ENCODE data around the gene B3GAT3. TPM values are rescaled to one million over a fixed set of nuclear protein-coding genes. Genes with fewer than 3 reads are reported as not detected.

B3GAT3 gene
- total RNA-seq, 2 donors from 2014 or later, result 38.6 to 53.9 TPM

- TF ChIP-seq, protein P1, sequence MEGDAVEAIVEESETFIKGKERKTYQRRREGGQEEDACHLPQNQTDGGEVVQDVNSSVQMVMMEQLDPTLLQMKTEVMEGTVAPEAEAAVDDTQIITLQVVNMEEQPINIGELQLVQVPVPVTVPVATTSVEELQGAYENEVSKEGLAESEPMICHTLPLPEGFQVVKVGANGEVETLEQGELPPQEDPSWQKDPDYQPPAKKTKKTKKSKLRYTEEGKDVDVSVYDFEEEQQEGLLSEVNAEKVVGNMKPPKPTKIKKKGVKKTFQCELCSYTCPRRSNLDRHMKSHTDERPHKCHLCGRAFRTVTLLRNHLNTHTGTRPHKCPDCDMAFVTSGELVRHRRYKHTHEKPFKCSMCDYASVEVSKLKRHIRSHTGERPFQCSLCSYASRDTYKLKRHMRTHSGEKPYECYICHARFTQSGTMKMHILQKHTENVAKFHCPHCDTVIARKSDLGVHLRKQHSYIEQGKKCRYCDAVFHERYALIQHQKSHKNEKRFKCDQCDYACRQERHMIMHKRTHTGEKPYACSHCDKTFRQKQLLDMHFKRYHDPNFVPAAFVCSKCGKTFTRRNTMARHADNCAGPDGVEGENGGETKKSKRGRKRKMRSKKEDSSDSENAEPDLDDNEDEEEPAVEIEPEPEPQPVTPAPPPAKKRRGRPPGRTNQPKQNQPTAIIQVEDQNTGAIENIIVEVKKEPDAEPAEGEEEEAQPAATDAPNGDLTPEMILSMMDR (conservative IDR thresholded peaks at IDR 0.05), result no peak
- no peaks in the 10 kb centered on the region for H3K9me3 ChIP-seq (ENCODE audit: control insufficient read depth, low read length)
- H3K27ac ChIP-seq (ENCODE audit: low read depth, low read length), result no peak overlapping the region
- H3K4me1 ChIP-seq (ENCODE audit: control insufficient read depth, insufficient read depth, low read length), result no peaks in the 10 kb centered on the region
- no peak overlapping the region for H3K9ac ChIP-seq (ENCODE audit: extremely low read depth, low read length, poor library complexity, severe bottlenecking)
- no peak overlapping the region for H3K4me3 ChIP-seq (ENCODE audit: low read length)
- peaks cover 52% of the 10 kb centered on the region for H3K36me3 ChIP-seq (ENCODE audit: control insufficient read depth, insufficient read depth, low read length)
- H3K4me3 Mint-ChIP-seq, result peak overlapping the region; percentile 96
- no peaks in the 10 kb centered on the region for H3K27me3 ChIP-seq (ENCODE audit: control insufficient read depth, insufficient read depth, low read length, poor library complexity, severe bottlenecking)
- H3K27ac Mint-ChIP-seq, result no peak overlapping the region
- no peak for DNase-seq
- 90 to 96% methylated on average over 8 of the region's 8 CpGs for WGBS, 2 experiments (ENCODE audit: insufficient coverage in 1 of 2, insufficient read length in 1 of 2)
- H3K9me3 Mint-ChIP-seq, result no peaks in the 10 kb centered on the region
- peaks cover 4% of the 10 kb centered on the region for H3K4me1 Mint-ChIP-seq
- H3K27me3 Mint-ChIP-seq (ENCODE audit: insufficient read depth), result no peaks in the 10 kb centered on the region
- H3K36me3 Mint-ChIP-seq (ENCODE audit: low read depth), result peaks cover 42% of the 10 kb centered on the region
Observed at GRCh38 chr11:62644220-62644619, 22.4 kb upstream of the B3GAT3 start.

DNA sequence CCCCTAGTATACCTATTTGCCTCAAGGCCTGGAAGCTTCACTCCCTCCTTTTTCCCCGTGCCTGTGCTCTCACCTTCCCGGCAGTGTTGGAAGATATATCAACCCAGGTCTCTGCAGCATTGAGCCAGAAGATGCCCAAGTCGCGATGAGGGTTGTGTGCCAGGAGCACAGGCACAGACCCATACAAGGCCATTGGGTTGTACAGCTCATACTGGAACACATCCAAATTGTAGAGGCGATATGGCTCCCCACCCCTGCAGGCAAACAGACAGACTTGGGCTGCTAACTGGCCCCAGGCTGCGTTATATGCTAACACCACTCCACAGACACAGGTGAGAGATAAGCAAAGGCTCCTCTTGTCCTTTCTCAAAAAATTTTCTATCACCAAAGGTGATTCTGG lies 10.7 kb upstream of the B3GAT3 start:
- Histone ChIP-seq H3K9me3 (ENCODE audit: control insufficient read depth, low read length) (no peaks in the 10 kb centered on the region), H3K9ac (ENCODE audit: extremely low read depth, low read length, poor library complexity, severe bottlenecking) (no peak overlapping the region), H3K27me3 (ENCODE audit: control insufficient read depth, insufficient read depth, low read length, poor library complexity, severe bottlenecking) (no peaks in the 10 kb centered on the region), H3K4me1 (ENCODE audit: control insufficient read depth, insufficient read depth, low read length) (no peaks in the 10 kb centered on the region), H3K4me3 (ENCODE audit: low read length) (no peak overlapping the region), H3K27ac (ENCODE audit: low read depth, low read length) (no peak overlapping the region), H3K36me3 (ENCODE audit: control insufficient read depth, insufficient read depth, low read length) (peaks cover 94% of the 10 kb centered on the region)
- Mint-ChIP-seq H3K4me3 (no peak overlapping the region), H3K27me3 (ENCODE audit: insufficient read depth) (no peaks in the 10 kb centered on the region), H3K9me3 (no peaks in the 10 kb centered on the region), H3K36me3 (ENCODE audit: low read depth) (peaks cover 82% of the 10 kb centered on the region), H3K27ac (peak overlapping the region; percentile 26), H3K4me1 (no peaks in the 10 kb centered on the region)
- TF ChIP-seq, protein P1 (conservative IDR thresholded peaks at IDR 0.05), result no peak
- 95 to 98% methylated on average over 5 to 6 of the region's 6 CpGs for WGBS, 2 experiments (ENCODE audit: insufficient coverage in 1 of 2, insufficient read length in 1 of 2)
- no peak for DNase-seq

DNA sequence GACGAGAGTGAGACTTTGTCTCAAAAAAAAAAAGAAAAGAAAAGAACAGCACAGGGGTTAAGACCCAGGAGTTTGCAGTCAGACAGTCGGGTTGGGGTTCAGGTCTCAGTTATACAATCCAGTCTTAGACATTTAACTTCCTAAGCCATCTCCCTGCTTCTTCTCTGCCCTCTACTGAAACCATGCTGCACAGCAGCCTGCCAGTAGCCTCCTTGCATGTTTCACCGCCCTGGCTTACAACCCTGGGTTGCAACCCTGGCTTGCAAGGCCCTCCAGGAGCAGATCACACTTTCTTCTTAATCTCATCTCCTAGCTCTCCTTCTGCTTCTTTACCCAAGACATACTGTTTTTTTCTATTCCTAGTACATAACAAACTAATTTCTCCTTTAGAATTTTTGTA lies 5.9 kb upstream of the B3GAT3 start:
- H3K9me3 ChIP-seq (ENCODE audit: control insufficient read depth, low read length), result no peaks in the 10 kb centered on the region
- no peaks in the 10 kb centered on the region for H3K9me3 Mint-ChIP-seq
- WGBS, 2 experiments (ENCODE audit: insufficient coverage in 1 of 2, insufficient read length in 1 of 2), result 93 to 95% methylated on average over 2 to 3 of the region's 3 CpGs
- H3K4me3 Mint-ChIP-seq, result no peak overlapping the region
- TF ChIP-seq, protein P1 (conservative IDR thresholded peaks at IDR 0.05), result no peak
- no peak for DNase-seq
- no peak overlapping the region for H3K9ac ChIP-seq (ENCODE audit: extremely low read depth, low read length, poor library complexity, severe bottlenecking)
- peaks cover 84% of the 10 kb centered on the region for H3K36me3 ChIP-seq (ENCODE audit: control insufficient read depth, insufficient read depth, low read length)
- no peaks in the 10 kb centered on the region for H3K27me3 Mint-ChIP-seq (ENCODE audit: insufficient read depth)
- H3K36me3 Mint-ChIP-seq (ENCODE audit: low read depth), result peaks cover 81% of the 10 kb centered on the region
- H3K27ac ChIP-seq (ENCODE audit: low read depth, low read length), result no peak overlapping the region
- no peaks in the 10 kb centered on the region for H3K4me1 Mint-ChIP-seq
- H3K27me3 ChIP-seq (ENCODE audit: control insufficient read depth, insufficient read depth, low read length, poor library complexity, severe bottlenecking), result no peaks in the 10 kb centered on the region
- H3K4me3 ChIP-seq (ENCODE audit: low read length), result no peak overlapping the region
- H3K4me1 ChIP-seq (ENCODE audit: control insufficient read depth, insufficient read depth, low read length), result no peaks in the 10 kb centered on the region
- H3K27ac Mint-ChIP-seq, result peak overlapping the region; percentile 57

All from endodermal cell (in vitro differentiated cells).